ENCODE data around the gene NFYA. TPM values are rescaled to one million over a fixed set of nuclear protein-coding genes. Genes with fewer than 3 reads are reported as not detected.

The NFYA gene
- total RNA-seq, 1 experiment from 2014 or later, result 43.0 TPM

DNA sequence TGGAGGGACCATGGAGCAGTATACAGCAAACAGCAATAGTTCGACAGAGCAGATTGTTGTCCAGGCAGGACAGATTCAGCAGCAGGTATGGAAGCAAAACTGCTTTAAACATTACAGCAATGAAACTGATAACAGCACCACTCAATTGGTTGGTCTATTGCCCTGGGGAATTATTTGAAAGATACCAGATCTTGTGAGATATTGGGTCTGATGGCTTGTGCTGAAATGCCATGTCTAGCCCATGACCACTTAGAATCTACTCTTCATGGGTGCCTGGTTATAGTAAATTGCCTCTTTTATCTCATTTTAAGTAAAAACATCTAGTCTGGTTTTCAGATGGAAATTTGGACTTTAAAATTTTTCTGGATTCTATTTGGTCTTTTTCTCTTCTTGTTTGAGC is 6.3 kb downstream of the NFYA start:
- Histone ChIP-seq H2AK5ac (ENCODE audit: insufficient read length, low read length) (no peak overlapping the region), H4K91ac (ENCODE audit: insufficient read length, low read depth, low read length) (no peak overlapping the region), H3K27ac (ENCODE audit: insufficient read length, low read depth, low read length) (no peak overlapping the region), H3K56ac (ENCODE audit: insufficient read length, low read depth, low read length) (no peak overlapping the region), H2BK120ac (ENCODE audit: low read depth, low read length, poor library complexity, severe bottlenecking) (no peak overlapping the region), H3K18ac (ENCODE audit: insufficient read length, low read depth, low read length) (no peak overlapping the region), H3K79me1 (ENCODE audit: insufficient read depth, low read depth, low read length, poor library complexity, severe bottlenecking) (peaks cover 7% of the 10 kb centered on the region), H3K4me2 (ENCODE audit: insufficient read depth, insufficient read length, low read length) (no peak overlapping the region), H3K14ac (ENCODE audit: insufficient read depth, low read length) (no peak overlapping the region), H4K20me1 (ENCODE audit: control insufficient read depth, insufficient read depth, insufficient read length) (peaks cover 2% of the 10 kb centered on the region), H4K5ac (ENCODE audit: insufficient read length, low read depth, low read length) (no peak overlapping the region), H3K79me2 (ENCODE audit: insufficient read depth, low read length) (peaks cover 38% of the 10 kb centered on the region), H3K4me1 (ENCODE audit: insufficient read depth, low read length) (no peaks in the 10 kb centered on the region), H2BK5ac (ENCODE audit: insufficient read length, low read length) (no peak overlapping the region), H3K23me2 (ENCODE audit: insufficient read length, low read depth, low read length, poor library complexity, severe bottlenecking) (peaks cover 4% of the 10 kb centered on the region), H2AFZ (ENCODE audit: low read length) (no peak overlapping the region), H3K27me3 (ENCODE audit: insufficient read depth, low read length) (no peaks in the 10 kb centered on the region), H3K9ac (ENCODE audit: extremely low read depth, insufficient read length, low read length) (no peak overlapping the region), H2BK12ac (ENCODE audit: insufficient read length, low read depth, low read length) (no peak overlapping the region), H3K23ac (ENCODE audit: insufficient read length, low read depth, low read length) (no peak overlapping the region), H2BK15ac (ENCODE audit: low read depth, low read length) (no peak overlapping the region), H4K8ac (replicated peaks; ENCODE audit: insufficient read length, low read depth, low read length) (no peak overlapping the region), H3K9me3 (ENCODE audit: control insufficient read depth, low read depth, low read length) (no peaks in the 10 kb centered on the region), H2BK20ac (ENCODE audit: low read depth, low read length, poor library complexity, severe bottlenecking) (no peak overlapping the region), H3K4ac (ENCODE audit: low read depth, low read length) (no peak overlapping the region), H3T11ph (ENCODE audit: low read length) (no peak overlapping the region)
- H3K27me3 Mint-ChIP-seq (ENCODE audit: low read depth), result no peaks in the 10 kb centered on the region
- no peak for DNase-seq
- H3K9me3 Mint-ChIP-seq, result no peaks in the 10 kb centered on the region; a peak in 1 of 5 replicates
- H3K27ac Mint-ChIP-seq, result no peak overlapping the region
- H3K4me3 Mint-ChIP-seq, result no peak overlapping the region
- WGBS (ENCODE audit: extremely low coverage, insufficient read length, low lambda C conversion rate), result no CpG with 5 or more reads among the region's 1 CpG
- TF ChIP-seq, protein P1, sequence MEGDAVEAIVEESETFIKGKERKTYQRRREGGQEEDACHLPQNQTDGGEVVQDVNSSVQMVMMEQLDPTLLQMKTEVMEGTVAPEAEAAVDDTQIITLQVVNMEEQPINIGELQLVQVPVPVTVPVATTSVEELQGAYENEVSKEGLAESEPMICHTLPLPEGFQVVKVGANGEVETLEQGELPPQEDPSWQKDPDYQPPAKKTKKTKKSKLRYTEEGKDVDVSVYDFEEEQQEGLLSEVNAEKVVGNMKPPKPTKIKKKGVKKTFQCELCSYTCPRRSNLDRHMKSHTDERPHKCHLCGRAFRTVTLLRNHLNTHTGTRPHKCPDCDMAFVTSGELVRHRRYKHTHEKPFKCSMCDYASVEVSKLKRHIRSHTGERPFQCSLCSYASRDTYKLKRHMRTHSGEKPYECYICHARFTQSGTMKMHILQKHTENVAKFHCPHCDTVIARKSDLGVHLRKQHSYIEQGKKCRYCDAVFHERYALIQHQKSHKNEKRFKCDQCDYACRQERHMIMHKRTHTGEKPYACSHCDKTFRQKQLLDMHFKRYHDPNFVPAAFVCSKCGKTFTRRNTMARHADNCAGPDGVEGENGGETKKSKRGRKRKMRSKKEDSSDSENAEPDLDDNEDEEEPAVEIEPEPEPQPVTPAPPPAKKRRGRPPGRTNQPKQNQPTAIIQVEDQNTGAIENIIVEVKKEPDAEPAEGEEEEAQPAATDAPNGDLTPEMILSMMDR (conservative IDR thresholded peaks at IDR 0.05), result no peak
- H3K36me3 Mint-ChIP-seq (ENCODE audit: insufficient read depth in 1 of 3, low read depth in 3 of 3), result peaks cover 20 to 62% (median 57%) of the 10 kb centered on the region in 3 experiments; a peak in 6 of 7 replicates
- peaks cover 23 to 25% of the 10 kb centered on the region in 2 experiments for H3K4me1 Mint-ChIP-seq

Data from H9 (cell line).